Transverse colon (tissue), 4 donors: ENCODE measurements around the gene MYADML2. TPM values are rescaled to one million over a fixed set of nuclear protein-coding genes. Genes with fewer than 3 reads are reported as not detected.
"Not testable (repeated sequence)": the region's sequence is repeated elsewhere in the genome, so short reads cannot be mapped to it uniquely, and the experiment has no call there.

Experiments
- DNase-seq: peaks from one replicate; pipeline ENCODE4 v3.0.0-alpha.2; 2019
- H3K27ac ChIP-seq, 4 donors: fragments of 200-600 bp; sonication (generic); 2 replicates each; pipeline ENCODE4 v1.5.1; 2016 to 2018; ENCODE audit warnings: inconsistent platforms in 4 of 4
- H3K27me3 ChIP-seq: fragments of 200-600 bp; sonication (generic); 2 replicates; pipeline ENCODE4 v1.5.1; 2017; ENCODE audit warnings: inconsistent platforms
- H3K36me3 ChIP-seq, 4 donors: fragments of 200-600 bp; sonication (generic); 2 replicates each; pipeline ENCODE4 v1.5.1; 2017 to 2019; ENCODE audit warnings: inconsistent platforms in 4 of 4
- H3K4me1 ChIP-seq, 4 donors: fragments of 200-600 bp; sonication (generic); 2 replicates each; pipeline ENCODE4 v1.5.1; 2017 to 2020; ENCODE audit warnings: inconsistent platforms in 4 of 4
- H3K4me3 ChIP-seq, 4 donors: fragments of 200-600 bp; sonication (generic); 1 replicate in 1 of 4; 2 replicates in 3 of 4; pipeline versions ENCODE4 v1.5.1 to v1.6.1; 2017 to 2019; ENCODE audit warnings: inconsistent platforms in 4 of 4
- H3K9me3 ChIP-seq, 2 donors: fragments of 200-600 bp; sonication (generic); 2 replicates each; pipeline ENCODE4 v1.5.1; 2017 to 2019; ENCODE audit warnings: inconsistent platforms in 2 of 2
- CTCF ChIP-seq, 5 experiments: fragments of 200-600 bp in 3 of 5; fragments of 450-650 bp in 2 of 5; sonication (generic) in 3 of 5; IDR thresholded peaks; 1 replicate in 2 of 5; 2 replicates in 3 of 5; pipeline ENCODE4 v1.5.1; 2016 to 2017; ENCODE audit warnings: antibody characterized with exemption in 5 of 5, inconsistent platforms in 3 of 5, mild to moderate bottlenecking in 2 of 5, moderate library complexity in 1 of 5
- EP300 ChIP-seq: sonication (generic); formaldehyde crosslinking; IDR thresholded peaks from one replicate; pipeline ENCODE4 v1.6.1; 2017; ENCODE audit warnings: antibody characterized with exemption, low read depth
- POLR2A ChIP-seq: fragments of 450-650 bp; IDR thresholded peaks from one replicate; pipeline ENCODE4 v1.6.1; 2016; ENCODE audit warnings: antibody characterized with exemption, mild to moderate bottlenecking, moderate library complexity
- POLR2AphosphoS5 ChIP-seq, 3 donors: sonication (generic); formaldehyde crosslinking; IDR thresholded peaks; one replicate each; pipeline ENCODE4 v1.6.1; 2016; ENCODE audit warnings: antibody characterized with exemption in 3 of 3
- WGBS, 2 donors: methylation state at CpG; one replicate each; pipeline ENCODE4 v1.1.5; 2018; ENCODE audit warnings: low coverage in 1 of 2; 5-methylcytosine and 5-hydroxymethylcytosine counted together
- in situ Hi-C, 4 donors: fragments of 200-750 bp; cut with MboI; loops; one replicate each; pipeline versions ENCODE4 v1.15.0 to v1.15.1; 2017; ENCODE audit warnings: low sequenced_read_pairs in 3 of 4, low pct_ligation_motif_present in 1 of 4, low pct_unique_long_range_greater_than_20kb in 1 of 4
- intact Hi-C: fragments of 100-400 bp; cut with DNase I; formaldehyde crosslinking; loops from one replicate; pipeline ENCODE4 v1.15.1; 2023; ENCODE audit warnings: low total_unique reads
- total RNA-seq, 4 donors: library from RNA; depleted of rRNA; stranded (reverse); fragments of >200 nt; gene quantifications; one replicate each; pipeline ENCODE4 v1.1.0, GENCODE V29; 2016

The MYADML2 gene
- total RNA-seq, 4 donors from 2014 or later = not detected

GRCh38 chr17:81955058-81955681 is 8.1 kb upstream of the MYADML2 start:
- Histone ChIP-seq H3K4me3 (no peak overlapping the region), H3K4me1 (peaks cover 3 to 12% (median 9%) of the 10 kb centered on the region in 4 donors), H3K27me3 (peaks cover 37% of the 10 kb centered on the region), H3K36me3 (no peaks in the 10 kb centered on the region), H3K9me3 (no peaks in the 10 kb centered on the region), H3K27ac (no peak overlapping the region)
- intact Hi-C loops = no loop called here
- no peak for DNase-seq
- TF ChIP-seq POLR2AphosphoS5 (IDR thresholded peaks at IDR 0.05) (no peak), POLR2A (no peak), CTCF (IDR thresholded peaks at IDR 0.05) (no peak), EP300 (no peak)
- 93% methylated on average over 26 of the region's 26 CpGs; no CpG with 5 or more reads in 1 of the 2 donors for WGBS, 2 donors
- in situ Hi-C loops = loop anchor here in 1 of 4 donors (25.0 kb wide), 1 partner anchor 207 kb away; no protein-coding TSS in a partner anchor

- no peak overlapping the region for H3K27ac ChIP-seq
- H3K9me3 ChIP-seq = no peaks in the 10 kb centered on the region
- intact Hi-C loops (no loop called here), in situ Hi-C loops (loop anchor here in 1 of 4 donors (25.0 kb wide), 1 partner anchor 208 kb away; no protein-coding TSS in a partner anchor)
- H3K4me3 ChIP-seq = no peak overlapping the region
- H3K36me3 ChIP-seq = no peaks in the 10 kb centered on the region
- DNase-seq = no peak
- WGBS, 2 donors = 76 to 78% methylated on average over 2 to 18 of the region's 19 CpGs
- peaks cover 0 to 4% (median 2%) of the 10 kb centered on the region in 4 donors for H3K4me1 ChIP-seq
- peaks cover 29% of the 10 kb centered on the region for H3K27me3 ChIP-seq
- TF ChIP-seq POLR2A (no peak), CTCF (IDR thresholded peaks at IDR 0.05) (no peak), POLR2AphosphoS5 (IDR thresholded peaks at IDR 0.05) (no peak), EP300 (no peak)
Observed at GRCh38 chr17:81954131-81955057, 7.4 kb upstream of the MYADML2 start.

- intact Hi-C loops, H3K27ac ChIP-seq: not testable (repeated sequence)
- 62 to 71% methylated on average over 3 to 5 of the region's 5 CpGs for WGBS, 2 donors
Observed at GRCh38 chr17:81953443-81953842, 6.4 kb upstream of the MYADML2 start.

More at GRCh38 chr17:81953443-81953842, 6.4 kb upstream of the MYADML2 start:
- H3K4me3 ChIP-seq, DNase-seq, H3K36me3 ChIP-seq, H3K9me3 ChIP-seq, H3K4me1 ChIP-seq: not testable (repeated sequence)
- in situ Hi-C loops = loop anchor here in 1 of 4 donors (25.0 kb wide), 1 partner anchor 209 kb away; no protein-coding TSS in a partner anchor
- H3K27me3 ChIP-seq = peaks cover 20% of the 10 kb centered on the region
- peak in 1 of 5 experiments; percentile 13 for TF ChIP-seq CTCF (IDR thresholded peaks at IDR 0.05)
